Dermis microvascular lymphatic vessel endothelial cell (primary cell): ENCODE measurements around the gene PPDPF. TPM values are rescaled to one million over a fixed set of nuclear protein-coding genes. Genes with fewer than 3 reads are reported as not detected.

Experiments used
- DNase-seq, 2 donors: peaks; one replicate each; pipeline versions ENCODE4 v3.0.0 to v3.0.0-alpha.2; 2010; ENCODE audit warnings: low read depth in 2 of 2
- total RNA-seq: library from RNA; depleted of rRNA; stranded (reverse); fragments of >200 nt; gene quantifications from 2 replicates; pipeline ENCODE4 v1.2.1, GENCODE V29; 2014

The PPDPF gene
- total RNA-seq, 1 donor from 2014 or later, result 16.3 TPM

- peak; percentile 84 to 85 for DNase-seq
These were observed 17.1 kb downstream of the PPDPF start for GRCh38 chr20:63537525-63538203.

GRCh38 chr20:63538204-63539091 is 17.9 kb downstream of the PPDPF start:
- DNase-seq, result peak; percentile 50 to 54

- no peak for DNase-seq
These were observed 18.5 kb downstream of the PPDPF start for GRCh38 chr20:63539092-63539430.

GRCh38 chr20:63539441-63540370 is 19.1 kb downstream of the PPDPF start:
- no peak for DNase-seq

- DNase-seq, result no peak
These were observed 20.0 kb downstream of the PPDPF start for GRCh38 chr20:63540417-63541186.

GRCh38 chr20:63541371-63541770 is 20.8 kb downstream of the PPDPF start:
- no peak for DNase-seq

GRCh38 chr20:63542031-63542559 is 21.5 kb downstream of the PPDPF start:
- no peak for DNase-seq

GRCh38 chr20:63542696-63543095 is 22.1 kb downstream of the PPDPF start:
- no peak for DNase-seq

GRCh38 chr20:63543131-63543530 is 22.6 kb downstream of the PPDPF start:
- DNase-seq, result no peak

GRCh38 chr20:63543733-63544132 is 23.2 kb downstream of the PPDPF start:
- DNase-seq, result no peak

- DNase-seq, result no peak
These were observed 23.8 kb downstream of the PPDPF start for GRCh38 chr20:63544241-63544957.

- no peak for DNase-seq
These were observed 24.5 kb downstream of the PPDPF start for GRCh38 chr20:63544958-63545516.

GRCh38 chr20:63545814-63546213 is 25.2 kb downstream of the PPDPF start:
- no peak for DNase-seq

- DNase-seq, result no peak
These were observed 25.8 kb downstream of the PPDPF start for GRCh38 chr20:63546256-63546955.

GRCh38 chr20:63546956-63547724 is 26.6 kb downstream of the PPDPF start:
- DNase-seq, result no peak

- no peak for DNase-seq
These were observed 27.3 kb downstream of the PPDPF start, which contains the start of gene SRMS for GRCh38 chr20:63547725-63548480. Gene SRMS (minus strand): TSS chr20:63547749. CDS start chr20:63547463, 286 bp downstream.

GRCh38 chr20:63548542-63548941 is 28.0 kb downstream of the PPDPF start:
- no peak for DNase-seq
